Measurements from ENCODE around the gene KRTAP5-2.

The KRTAP5-2 gene

GRCh38 chr11:1564535-1565172 is 33.4 kb downstream of the KRTAP5-2 start:
- no peak for TF ChIP-seq GATA3 (IDR thresholded peaks at IDR 0.05; ENCODE audit: low read depth, low read length)
- TF ChIP-seq GATA2 (IDR thresholded peaks at IDR 0.05; ENCODE audit: low read depth, low read length) = no peak

DNA sequence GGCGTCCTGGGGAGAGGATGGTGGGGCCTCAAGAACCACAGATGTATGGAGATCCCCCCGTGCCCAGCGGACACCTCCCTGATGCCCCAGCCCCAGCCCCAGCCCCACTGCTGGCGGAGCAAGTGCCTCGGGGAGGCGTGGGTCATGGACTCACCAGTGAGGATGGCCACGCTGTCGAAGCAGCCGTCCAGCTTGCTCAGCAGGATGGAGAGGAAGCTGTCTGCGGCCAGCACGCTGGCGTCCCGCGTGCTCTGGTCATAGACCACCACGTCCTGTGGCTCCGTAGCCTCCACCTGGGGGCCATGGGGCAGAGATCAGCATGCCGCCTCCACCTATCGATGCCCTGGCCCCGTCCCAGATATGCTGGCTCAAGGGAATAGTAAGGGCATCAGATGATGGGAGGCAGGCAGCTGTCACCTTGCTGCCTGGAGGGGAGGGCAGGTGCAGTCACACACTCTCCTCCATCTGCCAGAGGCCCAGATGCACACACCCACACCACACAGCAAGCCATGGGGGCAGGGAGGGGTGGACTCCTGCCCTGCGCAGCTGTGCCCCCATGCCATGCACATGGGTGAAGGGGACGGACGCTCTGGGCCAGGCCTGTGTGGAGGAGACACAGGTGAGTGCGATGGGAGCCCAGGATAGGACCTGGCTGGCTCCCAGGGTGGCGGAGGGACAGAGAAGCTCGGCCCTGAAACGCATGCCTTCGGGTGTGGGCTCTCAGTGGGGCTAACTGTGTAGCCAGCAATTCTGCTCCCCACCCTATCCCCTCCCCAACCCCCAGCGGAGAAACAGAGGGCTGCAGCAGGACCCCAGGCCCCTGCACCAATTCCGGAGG is 34.2 kb downstream of the KRTAP5-2 start:
- TF ChIP-seq GATA2 (IDR thresholded peaks at IDR 0.05; ENCODE audit: low read depth, low read length) (no peak), GATA3 (IDR thresholded peaks at IDR 0.05; ENCODE audit: low read depth, low read length) (no peak)

GRCh38 chr11:1563149-1563638 is 34.9 kb downstream of the KRTAP5-2 start:
- TF ChIP-seq GATA2 (IDR thresholded peaks at IDR 0.05; ENCODE audit: low read depth, low read length) (no peak), GATA3 (IDR thresholded peaks at IDR 0.05; ENCODE audit: low read depth, low read length) (no peak)

DNA sequence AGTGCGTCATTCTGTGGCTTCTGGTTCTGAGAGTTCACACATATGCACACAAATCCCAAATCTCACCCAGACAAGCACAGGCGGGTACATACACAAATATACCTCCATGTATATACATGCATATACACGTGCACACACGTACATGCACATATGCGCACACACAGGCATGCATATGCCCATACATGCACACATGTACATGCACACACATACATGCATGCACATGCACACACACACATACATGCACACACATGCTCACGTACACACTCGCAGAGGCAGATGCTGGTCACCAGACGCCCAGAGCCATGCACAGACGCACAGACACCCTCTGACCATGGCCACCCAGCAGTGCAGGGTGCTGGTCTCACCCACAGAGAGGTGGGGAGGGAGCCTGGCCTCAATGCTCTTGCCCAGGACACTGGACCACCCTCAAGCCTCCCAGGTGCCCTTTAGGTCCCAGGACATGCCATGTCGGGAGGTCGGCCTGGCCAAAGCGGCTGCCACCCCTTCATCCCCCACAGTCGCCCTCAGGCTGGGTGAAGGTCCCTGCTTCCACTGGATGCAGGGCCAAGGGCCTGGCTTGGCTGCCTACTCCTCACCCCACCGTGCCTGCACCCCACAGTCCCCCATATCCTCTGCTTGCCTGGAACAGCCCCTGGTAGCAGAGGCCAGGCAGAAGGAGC is 35.5 kb downstream of the KRTAP5-2 start:
- TF ChIP-seq GATA2 (IDR thresholded peaks at IDR 0.05; ENCODE audit: low read depth, low read length) = no peak
- no peak for TF ChIP-seq GATA3 (IDR thresholded peaks at IDR 0.05; ENCODE audit: low read depth, low read length)

DNA sequence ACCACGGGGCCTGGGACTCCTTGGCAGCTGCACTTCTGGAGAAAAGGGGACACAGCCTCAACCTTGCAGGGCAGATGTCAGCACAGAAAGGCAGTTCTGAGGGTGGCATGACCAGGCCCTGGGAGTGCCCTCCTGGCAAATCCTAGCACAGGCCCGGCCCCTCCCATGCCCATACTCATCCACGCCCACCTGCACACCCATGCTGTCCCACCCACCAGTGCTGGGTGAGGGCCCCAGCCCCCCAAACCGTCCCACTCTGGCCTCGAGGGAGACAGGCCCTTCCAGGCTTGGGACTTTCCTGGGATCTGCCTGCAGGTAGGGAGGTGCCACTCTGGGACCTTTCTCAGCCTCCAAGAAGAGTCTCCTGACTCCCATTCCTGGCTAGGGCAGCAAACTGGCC is 36.1 kb downstream of the KRTAP5-2 start:
- TF ChIP-seq GATA3 (IDR thresholded peaks at IDR 0.05; ENCODE audit: low read depth, low read length) (no peak), GATA2 (IDR thresholded peaks at IDR 0.05; ENCODE audit: low read depth, low read length) (no peak)

DNA sequence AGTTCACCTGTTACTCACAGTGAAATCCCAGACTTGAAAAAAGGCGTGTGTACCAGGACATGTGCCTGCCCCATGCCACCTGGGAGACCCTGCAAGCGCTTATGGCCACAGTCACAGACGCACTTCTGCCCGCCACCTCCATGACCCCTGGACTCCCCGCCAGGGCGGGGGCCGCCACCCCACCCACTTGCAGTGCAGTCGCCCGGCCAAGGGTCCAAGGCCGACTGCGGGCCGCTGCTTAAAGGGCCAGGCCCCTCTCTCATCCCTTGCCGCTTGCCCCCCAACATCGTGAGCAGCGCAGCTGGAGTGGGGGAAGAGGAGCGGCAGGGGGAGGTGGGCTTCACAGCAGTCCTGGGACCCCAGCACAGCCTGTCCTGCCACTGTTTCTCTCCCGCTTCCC is 36.8 kb downstream of the KRTAP5-2 start:
- TF ChIP-seq GATA2 (IDR thresholded peaks at IDR 0.05; ENCODE audit: low read depth, low read length) (no peak), GATA3 (IDR thresholded peaks at IDR 0.05; ENCODE audit: low read depth, low read length) (no peak)

DNA sequence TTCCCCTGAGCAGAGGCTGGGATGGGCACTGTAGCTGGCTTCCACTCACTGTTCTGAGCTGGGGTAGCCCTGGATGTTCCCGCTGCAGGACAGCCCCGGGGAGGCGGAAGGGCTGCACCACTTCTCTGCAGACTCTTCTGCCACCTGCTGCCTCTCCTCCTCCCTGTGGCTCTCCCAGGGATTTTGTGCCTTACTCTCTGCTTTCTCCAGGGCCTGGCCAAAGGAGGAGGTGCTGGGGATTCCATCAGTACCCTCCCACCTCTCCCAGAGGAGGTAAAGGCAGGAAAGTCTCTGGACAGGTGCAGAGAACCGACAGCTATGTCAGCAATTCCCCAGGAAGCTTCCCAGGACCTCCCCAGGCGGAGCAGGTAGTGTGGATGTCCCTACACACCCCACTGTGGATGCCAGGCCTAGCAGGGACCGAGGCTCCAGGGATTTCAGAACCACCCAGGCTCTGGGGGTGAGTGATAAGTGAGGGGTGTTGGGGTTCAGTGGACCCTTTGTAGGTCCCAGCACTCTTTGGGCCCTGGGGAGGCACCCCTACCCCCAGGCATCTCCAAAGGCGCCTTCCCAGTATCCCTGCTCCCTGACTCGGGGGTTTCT is 37.3 kb downstream of the KRTAP5-2 start:
- no peak for TF ChIP-seq GATA3 (IDR thresholded peaks at IDR 0.05; ENCODE audit: low read depth, low read length)
- no peak for TF ChIP-seq GATA2 (IDR thresholded peaks at IDR 0.05; ENCODE audit: low read depth, low read length)

- TF ChIP-seq GATA2 (IDR thresholded peaks at IDR 0.05; ENCODE audit: low read depth, low read length) (no peak), GATA3 (IDR thresholded peaks at IDR 0.05; ENCODE audit: low read depth, low read length) (no peak)
Measured at GRCh38 chr11:1560002-1560648, 38.0 kb downstream of the KRTAP5-2 start.

DNA sequence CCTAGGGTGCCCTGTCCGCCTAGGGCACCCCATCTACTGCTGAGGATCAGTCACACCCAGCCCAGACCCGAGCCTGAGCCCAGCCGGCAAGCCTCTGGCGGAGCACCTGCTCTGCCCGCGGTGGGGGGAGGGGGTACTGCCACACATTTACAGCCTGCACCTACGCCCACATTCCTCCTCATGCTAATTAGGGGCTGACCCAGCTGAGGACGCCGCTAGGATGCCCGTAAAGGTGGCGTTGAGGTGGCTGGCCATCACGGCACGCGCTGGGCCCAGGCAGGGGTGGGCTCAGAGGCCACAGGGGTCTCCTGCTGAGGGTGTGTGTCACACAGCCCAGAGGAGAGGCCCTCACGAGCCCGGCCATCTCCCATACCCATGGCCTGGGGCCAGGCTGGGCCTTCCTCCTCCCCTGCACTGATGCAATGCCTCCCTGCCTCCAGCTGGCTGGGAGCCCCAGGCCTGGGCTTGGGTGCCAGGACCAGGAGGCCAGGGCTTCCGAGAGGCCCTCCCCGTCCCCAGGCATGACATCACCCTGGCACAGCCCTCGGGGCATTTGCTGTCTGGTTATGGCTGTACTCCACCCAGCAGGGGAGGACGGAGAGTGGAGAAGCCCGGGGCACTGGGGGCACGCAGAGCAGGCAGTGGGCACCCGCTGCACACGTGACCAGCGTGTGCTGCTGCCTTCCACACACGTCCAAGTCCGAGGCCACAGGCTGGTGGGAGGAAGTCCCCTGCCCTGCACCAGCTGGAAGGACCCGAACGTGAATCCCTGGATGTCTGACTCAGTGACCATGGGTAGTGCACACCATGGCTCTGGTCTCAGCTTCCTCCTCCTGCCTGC is 38.8 kb downstream of the KRTAP5-2 start:
- TF ChIP-seq GATA3 (IDR thresholded peaks at IDR 0.05; ENCODE audit: low read depth, low read length) (no peak), GATA2 (IDR thresholded peaks at IDR 0.05; ENCODE audit: low read depth, low read length) (no peak)

GRCh38 chr11:1558775-1559110 is 39.4 kb downstream of the KRTAP5-2 start:
- TF ChIP-seq GATA2 (IDR thresholded peaks at IDR 0.05; ENCODE audit: low read depth, low read length) (no peak), GATA3 (IDR thresholded peaks at IDR 0.05; ENCODE audit: low read depth, low read length) (no peak)

DNA sequence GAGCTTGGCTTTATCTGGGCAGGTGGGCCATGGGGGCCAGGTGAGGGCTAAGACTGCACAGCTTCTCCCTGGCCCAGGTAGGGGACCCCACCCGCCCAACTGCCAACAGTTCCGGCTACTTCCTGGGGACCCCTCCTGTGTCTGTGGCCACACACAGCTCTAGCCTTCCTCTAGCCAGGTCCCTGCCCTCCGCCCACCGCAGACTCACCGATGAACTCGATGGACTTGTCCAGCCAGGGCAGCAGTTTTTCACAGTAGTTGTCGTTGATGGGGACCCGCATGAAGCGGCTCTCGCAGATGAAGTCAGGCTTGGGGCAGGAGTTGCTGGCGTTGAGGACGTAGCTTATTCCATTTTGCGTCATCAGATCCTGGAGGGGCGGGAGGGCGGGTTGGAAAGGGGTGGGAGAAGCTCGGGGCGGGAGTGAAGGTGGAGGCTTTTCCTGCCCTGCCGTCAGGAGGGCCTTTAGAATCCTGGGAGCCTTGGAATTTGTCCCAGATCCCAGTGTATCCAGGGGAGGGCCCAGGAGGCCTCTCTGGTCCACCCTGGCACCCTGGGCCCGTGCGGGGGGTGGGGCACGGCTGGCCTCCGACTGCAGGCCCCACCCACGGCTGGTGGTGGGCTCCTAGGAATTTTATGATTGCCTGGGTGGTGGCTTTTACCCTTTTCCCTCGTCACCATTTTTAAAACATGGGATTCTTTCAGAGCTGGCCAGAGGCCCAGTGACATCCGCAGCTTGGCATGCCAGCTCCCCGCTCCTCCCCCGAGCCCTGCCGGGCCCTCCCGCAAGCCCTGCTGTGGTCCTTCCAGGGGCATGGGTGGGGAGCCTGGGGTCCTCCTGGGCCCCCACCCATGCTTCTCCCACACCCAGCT is 40.0 kb downstream of the KRTAP5-2 start:
- TF ChIP-seq GATA2 (IDR thresholded peaks at IDR 0.05; ENCODE audit: low read depth, low read length) (no peak), GATA3 (IDR thresholded peaks at IDR 0.05; ENCODE audit: low read depth, low read length) (no peak)

Data from SH-SY5Y (cell line).